NCI-H510A (cell line): ENCODE results near the gene BRDT.
A peak's percentile ranks its signal among the peaks of the same experiment; 100 is the strongest.

Experiments used
- DNase-seq: peaks from one replicate; lab custom pipeline; 2025; lab: John Stamatoyannopoulos, UW

Gene BRDT

GRCh38 chr1:91949356-91949699 is at the start of gene BRDT:
BRDT (plus strand) TSS chr1:91949401; CDS start chr1:91962755, 13,354 bp downstream.
- DNase-seq: no peak

DNA sequence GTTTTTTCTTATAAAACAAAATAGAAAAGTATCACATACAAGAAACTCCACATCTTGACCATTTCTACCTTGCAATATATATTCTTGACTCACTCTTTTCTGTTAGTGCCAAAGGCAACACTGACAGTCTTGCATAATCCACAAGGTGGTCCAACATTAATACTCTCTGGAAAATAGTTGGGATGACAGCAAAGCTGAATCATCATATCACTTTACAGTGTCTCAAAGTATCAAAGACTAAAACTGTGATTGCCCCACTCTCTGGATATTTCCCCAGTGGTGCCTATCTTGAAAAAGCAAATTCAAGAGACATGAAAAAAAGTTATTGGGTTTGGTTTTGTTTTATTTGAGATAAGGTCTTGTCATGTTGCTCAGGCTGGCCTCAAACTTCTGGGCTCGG is 48.6 kb upstream of the BRDT start:
- no peak for DNase-seq

GRCh38 chr1:91901231-91901630 is 48.0 kb upstream of the BRDT start:
- no peak for DNase-seq

DNA sequence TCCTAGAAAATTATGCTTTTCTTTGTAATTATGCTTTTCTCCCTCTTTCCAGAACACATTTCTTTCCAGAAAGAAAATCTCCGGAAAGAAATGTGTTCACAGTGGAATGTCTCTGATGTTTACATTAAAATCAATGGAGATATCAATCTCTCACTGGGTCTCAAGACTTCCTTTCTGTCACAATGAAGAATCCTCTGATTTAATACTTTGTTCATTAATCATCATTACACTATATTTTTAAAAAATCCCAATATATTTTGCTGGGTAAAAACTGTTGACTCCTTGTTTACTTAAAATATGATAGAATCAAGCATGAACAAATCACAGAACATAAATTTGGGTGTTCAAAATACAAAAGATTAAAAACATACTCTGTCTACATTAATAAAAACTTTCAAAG is 36.9 kb upstream of the BRDT start:
- no peak for DNase-seq

- no peak for DNase-seq
These were observed 36.2 kb upstream of the BRDT start for GRCh38 chr1:91913018-91913417.

GRCh38 chr1:91916046-91916445 is 33.2 kb upstream of the BRDT start:
- no peak for DNase-seq

DNA sequence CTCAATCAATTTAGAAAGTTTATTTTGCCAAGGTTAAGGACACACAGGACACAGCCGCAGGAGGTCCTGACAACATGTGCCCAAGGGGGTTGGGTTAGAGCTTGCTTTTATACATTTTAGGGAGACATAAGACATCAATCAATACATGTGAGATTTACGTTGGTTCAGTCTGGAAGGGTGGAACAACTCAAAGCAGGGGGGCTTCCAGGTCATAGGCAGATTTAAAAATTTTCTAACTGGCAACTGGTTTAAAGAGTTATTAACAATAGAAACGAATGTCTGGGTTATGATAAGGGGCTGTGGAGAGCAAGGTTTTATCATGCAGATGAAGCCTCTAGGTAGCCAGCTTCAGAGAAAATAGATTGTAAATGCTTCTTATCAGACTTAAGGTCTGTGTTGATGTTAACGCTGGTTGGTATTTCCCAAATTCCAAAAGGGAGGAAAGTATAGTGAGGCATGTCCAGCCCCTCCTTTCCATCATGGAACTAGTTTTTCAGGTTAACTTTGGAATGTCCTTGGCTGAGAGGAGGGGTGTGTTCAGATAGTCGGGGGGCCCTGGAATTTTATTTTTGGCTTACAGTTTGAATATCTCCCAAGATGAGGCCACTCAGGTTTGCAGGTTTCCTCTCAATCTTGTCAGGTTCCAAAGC is 32.3 kb upstream of the BRDT start:
- no peak for DNase-seq

DNA sequence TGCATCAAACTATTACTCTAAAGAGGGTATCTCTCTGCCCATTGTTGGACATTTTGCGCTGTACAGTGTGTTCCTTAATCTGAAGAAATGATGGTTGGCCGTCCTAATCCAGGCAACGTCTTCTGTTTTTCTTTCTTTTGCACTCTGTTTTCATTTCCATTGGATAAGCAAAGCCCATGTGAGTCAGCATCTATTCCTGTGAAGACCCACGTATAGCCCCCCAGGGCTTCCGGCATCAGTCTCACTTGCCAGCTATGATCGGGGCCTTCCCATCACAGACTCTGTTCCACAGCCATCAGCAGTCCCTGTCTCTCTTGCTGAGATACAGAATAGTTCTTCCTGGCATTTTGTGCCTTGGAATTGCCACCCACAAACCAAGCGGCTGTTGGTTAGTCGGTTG is 29.2 kb upstream of the BRDT start:
- no peak for DNase-seq

DNA sequence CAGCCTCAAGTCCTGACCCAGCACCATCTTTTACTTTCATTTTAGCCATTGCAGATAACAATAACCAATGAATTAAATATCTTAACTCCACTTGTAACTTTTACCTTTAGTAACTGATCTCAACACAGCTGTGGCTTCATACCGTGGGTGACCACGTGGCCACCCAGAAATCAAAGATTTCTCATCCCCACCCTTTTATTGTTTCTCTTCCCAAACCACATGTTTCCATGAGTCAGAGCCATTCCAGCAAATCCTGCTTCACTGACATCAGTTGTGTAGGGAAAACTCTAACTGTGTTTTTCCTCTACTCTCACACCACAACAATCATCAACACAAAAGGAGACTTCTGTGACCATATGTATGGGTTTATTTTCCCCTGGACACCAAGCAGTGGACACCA is 25.1 kb upstream of the BRDT start:
- DNase-seq: no peak

GRCh38 chr1:91925644-91926435 is 23.4 kb upstream of the BRDT start:
- no peak for DNase-seq

GRCh38 chr1:91928026-91928425 is 21.2 kb upstream of the BRDT start:
- no peak for DNase-seq

- no peak for DNase-seq
These were observed 20.0 kb upstream of the BRDT start for GRCh38 chr1:91929250-91929649.

DNA sequence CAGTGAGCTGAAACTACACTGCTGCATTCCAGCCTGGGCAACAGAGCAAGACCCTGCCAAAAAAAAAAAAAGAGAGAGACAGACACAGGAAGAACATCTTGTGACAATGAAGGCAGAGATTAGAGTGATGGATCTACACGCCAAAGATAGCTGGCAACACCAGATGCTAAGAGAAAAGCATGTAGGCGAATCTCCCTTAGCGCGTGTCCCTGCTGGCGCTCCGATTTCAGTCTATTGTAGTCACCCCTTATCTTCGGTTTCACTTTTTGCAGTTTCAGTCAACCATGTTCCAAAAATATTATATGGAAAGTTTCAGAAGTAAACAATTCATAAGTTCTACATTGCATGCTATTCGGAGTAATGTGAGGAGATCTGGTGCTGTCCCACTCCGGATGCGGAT is 11.6 kb upstream of the BRDT start:
- DNase-seq: no peak

DNA sequence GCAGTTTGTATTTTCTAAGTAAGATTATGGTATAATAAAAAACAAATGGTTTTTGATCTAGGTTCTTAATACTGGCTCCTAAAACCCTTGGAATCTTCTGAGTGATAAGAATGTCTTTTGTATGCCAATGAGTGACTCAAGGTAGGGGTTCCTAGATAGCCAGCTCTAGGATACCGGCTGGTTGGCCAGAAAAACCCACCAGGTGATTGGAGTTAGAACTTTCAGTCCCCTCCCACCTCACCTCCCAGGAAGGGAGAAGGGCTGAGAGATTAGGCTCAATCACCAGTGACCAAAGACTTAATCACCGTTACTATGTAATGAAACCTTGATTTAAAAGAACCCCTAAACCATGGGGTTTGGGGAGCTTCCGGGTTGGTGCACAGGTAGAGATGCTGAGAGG is 8.7 kb upstream of the BRDT start:
- DNase-seq: no peak

GRCh38 chr1:91944087-91944486 is 5.1 kb upstream of the BRDT start:
- no peak for DNase-seq

DNA sequence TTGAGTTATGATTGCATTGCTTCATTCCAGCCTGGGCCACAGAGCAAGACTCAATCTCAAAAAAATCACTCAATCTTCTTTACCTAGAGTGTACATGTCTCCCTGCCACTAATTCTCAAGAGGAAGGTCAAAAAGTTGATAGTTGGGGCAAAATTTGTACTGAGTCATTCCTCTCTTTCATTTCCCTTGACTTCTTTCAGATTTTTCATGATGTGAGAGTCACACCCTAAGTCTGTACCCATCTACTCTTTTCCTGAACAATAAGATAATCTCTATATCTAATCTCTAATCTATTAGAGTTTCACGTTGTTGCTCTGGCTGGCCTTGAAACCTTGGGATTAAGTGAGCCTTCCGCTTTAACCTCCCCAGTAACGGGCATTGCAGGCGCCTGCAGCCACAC is 1.1 kb upstream of the BRDT start:
- DNase-seq: no peak

GRCh38 chr1:91948501-91949355 is 473 bp upstream of the BRDT start:
- DNase-seq: peak; percentile 95

- no peak for DNase-seq
These were observed 3.0 kb downstream of the BRDT start for GRCh38 chr1:91952187-91952586.

DNA sequence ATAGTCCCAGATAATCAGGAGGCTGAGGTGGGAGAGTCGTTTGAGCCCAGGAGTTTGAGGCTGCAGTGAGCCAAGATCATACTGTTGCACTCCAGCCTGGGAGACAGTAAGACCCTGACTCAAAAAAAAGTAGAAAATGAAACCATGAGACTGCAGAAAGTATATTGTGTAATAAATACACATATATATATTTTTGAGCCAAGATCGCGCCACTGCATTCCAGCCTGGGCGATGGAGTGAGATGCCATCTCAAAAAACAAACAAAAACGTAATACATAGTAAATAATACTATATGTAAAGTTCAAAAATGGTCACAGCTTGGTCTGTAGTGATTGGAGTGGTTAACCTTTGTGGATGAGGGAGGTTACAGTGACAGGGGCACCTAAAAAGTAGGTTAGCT is 9.7 kb downstream of the BRDT start:
- DNase-seq: no peak

DNA sequence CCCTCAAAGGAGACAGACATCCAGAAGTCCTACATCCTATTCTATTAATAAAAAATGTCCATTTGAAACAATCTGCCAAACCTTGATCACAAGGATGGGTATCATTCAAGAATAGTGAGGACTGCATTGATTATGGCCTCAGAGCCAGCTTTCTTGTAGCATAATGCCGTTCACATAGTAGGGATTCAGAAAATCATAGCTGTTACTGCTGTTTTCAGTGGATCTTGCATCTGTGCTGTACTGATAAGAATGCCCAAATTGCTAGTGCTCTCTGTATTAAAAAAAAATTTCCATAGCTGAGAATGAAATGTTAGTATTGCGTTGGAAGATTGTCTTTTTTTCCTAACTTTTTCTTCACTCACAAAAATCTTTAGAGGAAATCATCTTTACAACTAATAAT is 19.1 kb downstream of the BRDT start:
- no peak for DNase-seq

- no peak for DNase-seq
These were observed 30.2 kb downstream of the BRDT start for GRCh38 chr1:91979383-91979782.

- DNase-seq: no peak
These were observed 31.5 kb downstream of the BRDT start for GRCh38 chr1:91980663-91981062.

- no peak for DNase-seq
These were observed 32.9 kb downstream of the BRDT start for GRCh38 chr1:91981996-91982609.
